Measurements from ENCODE around the gene AKR1C1. TPM values are rescaled to one million over a fixed set of nuclear protein-coding genes. Genes with fewer than 3 reads are reported as not detected.
"Not testable (repeated sequence)": the region's sequence is repeated elsewhere in the genome, so short reads cannot be mapped to it uniquely, and the experiment has no call there.

AKR1C1 gene
- total and polyA plus RNA-seq, 2 of the 13 experiments (the other 11 are each of a cell fraction or from before 2014, with no cell fraction given) = 948 to 2,238 TPM

DNA sequence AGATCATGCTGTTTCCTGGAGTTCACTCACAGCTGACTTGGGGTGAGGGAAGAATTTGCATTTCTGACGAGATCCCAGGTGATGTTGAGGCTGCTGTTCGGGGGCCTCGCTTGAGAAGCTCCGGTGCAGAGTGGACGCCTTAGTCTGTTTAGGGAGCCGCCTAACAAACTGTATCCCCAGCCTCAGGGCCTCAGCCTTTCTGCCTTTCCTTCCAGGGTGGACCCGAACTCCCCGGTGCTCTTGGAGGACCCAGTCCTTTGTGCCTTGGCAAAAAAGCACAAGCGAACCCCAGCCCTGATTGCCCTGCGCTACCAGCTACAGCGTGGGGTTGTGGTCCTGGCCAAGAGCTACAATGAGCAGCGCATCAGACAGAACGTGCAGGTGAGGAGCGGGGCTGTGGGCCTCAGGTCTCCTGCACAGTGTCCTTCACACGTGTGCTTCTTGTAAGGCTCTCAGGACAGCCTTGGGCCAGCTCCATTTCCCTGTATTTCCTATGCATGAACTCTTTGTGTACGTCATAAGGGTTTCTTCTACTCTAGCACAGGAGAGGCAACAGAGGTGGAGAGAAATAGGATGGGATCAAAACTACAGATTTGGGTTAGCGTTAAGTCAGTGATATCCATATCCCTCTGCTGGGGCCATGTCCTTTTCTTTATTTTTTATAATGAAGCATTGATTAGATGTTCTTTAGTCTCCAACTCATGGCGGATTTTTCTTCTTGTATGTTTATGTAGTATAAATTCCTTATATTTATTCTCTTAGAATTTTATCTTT is 9.3 kb downstream of the AKR1C1 start:
- POLR2A ChIA-PET; H3K27me3 ChIP-seq (ENCODE audit: control insufficient read depth in 1 of 2, insufficient read depth in 2 of 2, low read length in 2 of 2); H3K9ac ChIP-seq (ENCODE audit: insufficient read depth, low read depth, low read length); BruUV-seq (replicated peaks); H3K4me2 ChIP-seq (ENCODE audit: low read depth, low read length); DNase-seq (ENCODE audit: low spot score); CTCF ChIA-PET (ENCODE audit: low intra/inter-chr PET ratio, low total read pairs); H2AFZ ChIP-seq (ENCODE audit: low read length); in situ Hi-C loops (cut with HindIII; ENCODE audit: extremely low pct_ligation_motif_present, low pct_unique_long_range_greater_than_20kb); FAIRE-seq; intact Hi-C loops (cut with micrococcal nuclease; ENCODE audit: unreplicated experiment); H3K9me3 ChIP-seq (ENCODE audit: low read length); H3K4me3 ChIP-seq (replicated peaks in 1 of 3; ENCODE audit: insufficient read depth in 1 of 3, low read depth in 2 of 3, low read length in 3 of 3); H3K27ac ChIP-seq (ENCODE audit: extremely low read length, insufficient read depth, low read length): not testable (repeated sequence)
- TF ChIP-seq PAF1 (CRISPR knock-in tag; IDR thresholded peaks at IDR 0.05) (peak; percentile 64; the same call in 1 of the 2 replicates), SSRP1 (CRISPR knock-in tag; IDR thresholded peaks at IDR 0.05) (peak; percentile 66; the same call in 1 of the 2 replicates), RBFOX2 (IDR thresholded peaks at IDR 0.05; ENCODE audit: low read depth, low read length) (peak; percentile 58), POLR2G (IDR thresholded peaks at IDR 0.05; ENCODE audit: low read depth, low read length) (peak; percentile 50)
- Histone ChIP-seq H3K36me3 (replicated peaks in 1 of 2; ENCODE audit: control insufficient read depth in 1 of 2, insufficient read depth in 2 of 2, low read length in 2 of 2) (peaks cover 8 to 24% of the 10 kb centered on the region in 2 experiments), H3K79me2 (ENCODE audit: insufficient read depth, low read length) (peaks cover 11% of the 10 kb centered on the region), H4K20me1 (ENCODE audit: insufficient read depth, low read length) (peaks cover 21% of the 10 kb centered on the region), H3K4me1 (ENCODE audit: insufficient read depth, low read length) (peaks cover 17% of the 10 kb centered on the region)
- WGBS (ENCODE audit: low lambda C conversion rate) = 98% methylated on average over 3 of the region's 18 CpGs
- ATAC-seq = peak; percentile 42

DNA sequence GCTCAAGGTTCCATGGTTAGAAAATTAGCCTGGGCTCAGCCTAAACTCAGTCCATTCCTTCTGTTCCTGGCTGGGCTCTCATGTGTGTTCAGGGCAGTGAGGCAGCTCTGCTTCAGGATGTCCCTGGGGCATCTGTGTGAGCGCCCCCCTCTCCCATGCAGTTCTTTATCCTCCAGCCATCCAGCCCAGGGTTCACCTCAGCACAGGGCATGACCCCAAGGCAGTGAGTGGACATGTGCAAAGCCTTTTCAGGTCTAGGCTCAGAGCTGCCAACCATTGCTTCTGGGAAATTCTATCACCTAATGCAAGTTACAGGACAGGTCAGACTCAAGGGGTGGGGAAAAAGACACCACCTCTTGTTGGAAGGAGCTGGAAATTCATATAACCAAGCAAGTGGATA is 10.1 kb downstream of the AKR1C1 start:
- peaks cover 8 to 27% of the 10 kb centered on the region in 2 experiments for H3K36me3 ChIP-seq (replicated peaks in 1 of 2; ENCODE audit: control insufficient read depth in 1 of 2, insufficient read depth in 2 of 2, low read length in 2 of 2)
- DNase-seq (ENCODE audit: low spot score); H3K9ac ChIP-seq (ENCODE audit: insufficient read depth, low read depth, low read length); H3K27ac ChIP-seq (ENCODE audit: extremely low read length, insufficient read depth, low read length); FAIRE-seq; H3K4me3 ChIP-seq (replicated peaks in 1 of 3; ENCODE audit: insufficient read depth in 1 of 3, low read depth in 2 of 3, low read length in 3 of 3); H2AFZ ChIP-seq (ENCODE audit: low read length); H3K27me3 ChIP-seq (ENCODE audit: control insufficient read depth in 1 of 2, insufficient read depth in 2 of 2, low read length in 2 of 2); intact Hi-C loops (cut with micrococcal nuclease; ENCODE audit: unreplicated experiment); BruUV-seq (replicated peaks); CTCF ChIA-PET (ENCODE audit: low intra/inter-chr PET ratio, low total read pairs); in situ Hi-C loops (cut with HindIII; ENCODE audit: extremely low pct_ligation_motif_present, low pct_unique_long_range_greater_than_20kb); POLR2A ChIA-PET; H3K9me3 ChIP-seq (ENCODE audit: low read length): not testable (repeated sequence)
- H3K79me2 ChIP-seq (ENCODE audit: insufficient read depth, low read length) = peaks cover 11% of the 10 kb centered on the region
- H3K4me1 ChIP-seq (ENCODE audit: insufficient read depth, low read length) = peaks cover 15% of the 10 kb centered on the region
- 0 out of 2 replicates have a peak overlapping the region, but pooled peaks have one; percentile 20 for H3K4me2 ChIP-seq (ENCODE audit: low read depth, low read length)
- peaks cover 21% of the 10 kb centered on the region for H4K20me1 ChIP-seq (ENCODE audit: insufficient read depth, low read length)
- TF ChIP-seq POLR2G (IDR thresholded peaks at IDR 0.05; ENCODE audit: low read depth, low read length) (peak; percentile 54; the same call in 1 of the 2 replicates), ZC3H4 (CRISPR knock-in tag; IDR thresholded peaks at IDR 0.05; ENCODE audit: borderline replicate concordance) (0 out of 2 replicates have a peak, but pooled peaks have one; percentile 66), RBM22 (optimal IDR thresholded peaks at IDR 0.05; ENCODE audit: low read length) (peak; percentile 75), POLR2A (IDR thresholded peaks at IDR 0.05; ENCODE audit: insufficient read depth in 1 of 2, low read depth in 2 of 2, low read length in 2 of 2) (0 out of 4 replicates have a peak, but pooled peaks have one; percentile 20 to 35), RARA (CRISPR knock-in tag; IDR thresholded peaks at IDR 0.05) (peak; percentile 17; the same call in 1 of the 2 replicates), PAF1 (CRISPR knock-in tag; IDR thresholded peaks at IDR 0.05) (peak; percentile 89; the same call in 1 of the 2 replicates), POLR2AphosphoS5 (IDR thresholded peaks at IDR 0.05; ENCODE audit: low read depth, low read length) (peak; percentile 27; the same call in 1 of the 2 replicates), RXRA (CRISPR knock-in tag; IDR thresholded peaks at IDR 0.05) (peak; percentile 47; the same call in 1 of the 2 replicates)
- peak; percentile 61 for ATAC-seq
- WGBS (ENCODE audit: low lambda C conversion rate) = 80% methylated on average over 1 of the region's 1 CpG

Data from HepG2 (cell line).